ENCODE measurements around the gene ZCCHC14.
"Not testable (repeated sequence)": the region's sequence is repeated elsewhere in the genome, so short reads cannot be mapped to it uniquely, and the experiment has no call there.

The ZCCHC14 gene

DNA sequence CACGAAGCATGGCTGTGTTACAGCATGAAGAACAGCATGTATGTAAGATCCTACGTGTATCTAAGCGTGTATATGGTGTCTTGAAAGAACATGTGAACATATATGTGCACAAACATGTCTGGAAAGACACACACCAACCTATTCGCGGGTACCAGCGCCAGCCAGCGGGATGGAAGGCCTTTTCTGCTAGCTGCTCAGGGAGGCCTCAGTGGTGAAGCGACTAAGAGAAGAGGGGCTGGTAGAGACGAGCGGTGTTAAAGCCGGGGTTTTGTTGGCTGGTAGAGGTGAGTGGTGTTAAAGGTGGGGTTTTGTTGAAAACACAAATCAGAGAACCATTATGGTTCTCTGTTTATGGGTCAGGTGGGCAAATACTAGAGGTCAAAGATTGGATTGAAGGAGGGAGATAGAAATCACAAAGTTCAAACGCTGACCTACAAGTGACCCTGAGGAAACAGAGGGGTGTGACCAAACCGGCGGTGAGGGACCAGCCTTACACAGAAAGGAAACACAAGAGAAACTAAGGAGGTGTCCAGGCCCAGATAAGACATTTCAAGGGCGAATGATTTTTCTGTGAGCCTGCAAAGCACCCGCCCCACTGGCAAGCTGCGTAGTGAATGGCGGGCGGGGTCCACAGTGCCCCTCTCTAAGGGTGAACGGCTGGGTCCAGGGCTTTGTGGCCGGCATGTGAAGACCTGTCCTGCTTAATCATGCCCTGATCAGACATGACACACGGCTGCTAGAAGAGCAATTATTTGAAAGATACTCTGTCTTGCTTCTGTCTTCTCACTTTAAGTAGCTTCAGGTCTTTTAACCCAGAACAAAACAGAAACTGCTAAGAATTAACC lies 8.1 kb downstream of the ZCCHC14 start:
- Histone ChIP-seq H3K27me3 (replicated peaks; ENCODE audit: insufficient read depth, low read length) (no peaks in the 10 kb centered on the region), H3K9me3 (replicated peaks; ENCODE audit: insufficient read depth, low read length) (no peaks in the 10 kb centered on the region), H3K4me1 (ENCODE audit: low read length) (no peaks in the 10 kb centered on the region), H3K79me2 (ENCODE audit: low read length) (no peaks in the 10 kb centered on the region), H3K36me3 (replicated peaks; ENCODE audit: insufficient read depth, low read length) (no peaks in the 10 kb centered on the region), H3K27ac (ENCODE audit: low read length) (no peak overlapping the region), H3K9me2 (replicated peaks; ENCODE audit: insufficient read depth, low read length) (no peaks in the 10 kb centered on the region), H3K9ac (ENCODE audit: low read length) (no peak overlapping the region), H4K20me1 (ENCODE audit: insufficient read depth, low read length) (no peaks in the 10 kb centered on the region), H3F3A (ENCODE audit: insufficient read depth, low read length) (no peaks in the 10 kb centered on the region), H3K4me3 (ENCODE audit: low read length) (no peak overlapping the region), H3K4me2 (ENCODE audit: low read depth, low read length) (no peak overlapping the region), H2AFZ (ENCODE audit: low read length) (no peak overlapping the region)
- DNase-seq: no peak
- TF ChIP-seq EZH2 (optimal IDR thresholded peaks at IDR 0.05; ENCODE audit: low read depth, low read length) (no peak), CTCF (IDR thresholded peaks at IDR 0.05; ENCODE audit: low read length) (no peak), EZH2phosphoT487 (IDR thresholded peaks at IDR 0.05; ENCODE audit: low read length) (no peak)

GRCh38 chr16:87483481-87483880 lies 9.3 kb downstream of the ZCCHC14 start:
- Histone ChIP-seq H3K36me3 (replicated peaks; ENCODE audit: insufficient read depth, low read length) (no peaks in the 10 kb centered on the region), H3K79me2 (ENCODE audit: low read length) (no peaks in the 10 kb centered on the region), H3K27ac (ENCODE audit: low read length) (no peak overlapping the region), H3K9me3 (replicated peaks; ENCODE audit: insufficient read depth, low read length) (no peaks in the 10 kb centered on the region), H4K20me1 (ENCODE audit: insufficient read depth, low read length) (no peaks in the 10 kb centered on the region), H3K4me3 (ENCODE audit: low read length) (no peak overlapping the region), H3K9me2 (replicated peaks; ENCODE audit: insufficient read depth, low read length) (no peaks in the 10 kb centered on the region), H2AFZ (ENCODE audit: low read length) (no peak overlapping the region), H3K27me3 (replicated peaks; ENCODE audit: insufficient read depth, low read length) (no peaks in the 10 kb centered on the region), H3F3A (ENCODE audit: insufficient read depth, low read length) (no peaks in the 10 kb centered on the region), H3K4me1 (ENCODE audit: low read length) (no peaks in the 10 kb centered on the region), H3K4me2 (ENCODE audit: low read depth, low read length) (no peak overlapping the region), H3K9ac (ENCODE audit: low read length) (no peak overlapping the region)
- TF ChIP-seq EZH2phosphoT487 (IDR thresholded peaks at IDR 0.05; ENCODE audit: low read length) (no peak), CTCF (IDR thresholded peaks at IDR 0.05; ENCODE audit: low read length) (no peak), EZH2 (optimal IDR thresholded peaks at IDR 0.05; ENCODE audit: low read depth, low read length) (no peak)
- DNase-seq: no peak

DNA sequence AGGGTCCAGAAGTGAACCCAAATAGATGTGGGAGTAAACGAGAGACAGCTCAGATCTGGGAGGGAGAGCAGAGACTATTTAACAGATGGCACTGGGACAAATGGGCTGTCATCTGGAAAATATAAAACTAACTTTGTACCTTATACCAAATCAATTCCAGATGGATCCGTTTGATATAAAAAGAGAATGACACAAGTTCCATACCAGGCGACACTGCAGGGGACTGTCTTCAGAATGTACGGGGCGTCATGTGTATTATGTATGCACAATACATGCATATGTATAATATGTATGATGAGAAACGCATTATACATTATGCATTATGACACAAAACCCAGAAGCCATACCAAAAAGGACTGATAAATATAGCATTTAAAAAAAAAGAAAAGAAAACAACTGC lies 10.2 kb downstream of the ZCCHC14 start:
- H3K36me3 ChIP-seq (replicated peaks; ENCODE audit: insufficient read depth, low read length); H3K4me3 ChIP-seq (ENCODE audit: low read length); H3K79me2 ChIP-seq (ENCODE audit: low read length); H3K9ac ChIP-seq (ENCODE audit: low read length); H3F3A ChIP-seq (ENCODE audit: insufficient read depth, low read length); H3K27me3 ChIP-seq (replicated peaks; ENCODE audit: insufficient read depth, low read length); H3K9me2 ChIP-seq (replicated peaks; ENCODE audit: insufficient read depth, low read length); H3K4me1 ChIP-seq (ENCODE audit: low read length); H3K27ac ChIP-seq (ENCODE audit: low read length); H2AFZ ChIP-seq (ENCODE audit: low read length); H3K9me3 ChIP-seq (replicated peaks; ENCODE audit: insufficient read depth, low read length); DNase-seq; H3K4me2 ChIP-seq (ENCODE audit: low read depth, low read length); H4K20me1 ChIP-seq (ENCODE audit: insufficient read depth, low read length): not testable (repeated sequence)

DNA sequence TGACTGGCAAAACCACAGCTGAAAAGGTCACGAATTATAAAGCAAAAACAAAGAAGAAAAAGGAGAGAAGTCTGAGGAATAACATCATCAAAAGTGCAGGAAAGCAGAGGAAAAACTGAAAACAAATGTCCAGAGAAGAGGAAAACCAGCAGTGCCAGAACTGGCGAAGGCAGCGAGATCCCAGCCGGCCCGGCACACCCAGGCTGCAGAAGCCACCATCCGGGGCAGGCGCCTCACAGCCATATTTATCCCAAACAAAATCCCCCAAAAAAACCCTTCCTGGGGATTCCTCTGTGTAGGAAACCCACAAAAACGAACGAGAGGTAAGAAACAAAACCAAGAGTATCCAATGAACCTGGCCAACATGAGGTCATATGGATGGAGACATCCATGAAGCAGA lies 10.6 kb downstream of the ZCCHC14 start:
- DNase-seq: no peak
- Histone ChIP-seq H3K4me3 (ENCODE audit: low read length) (no peak overlapping the region), H2AFZ (ENCODE audit: low read length) (no peak overlapping the region), H4K20me1 (ENCODE audit: insufficient read depth, low read length) (no peaks in the 10 kb centered on the region), H3K4me2 (ENCODE audit: low read depth, low read length) (no peak overlapping the region), H3K27me3 (replicated peaks; ENCODE audit: insufficient read depth, low read length) (no peaks in the 10 kb centered on the region), H3K36me3 (replicated peaks; ENCODE audit: insufficient read depth, low read length) (no peaks in the 10 kb centered on the region), H3K9me2 (replicated peaks; ENCODE audit: insufficient read depth, low read length) (no peaks in the 10 kb centered on the region), H3F3A (ENCODE audit: insufficient read depth, low read length) (no peaks in the 10 kb centered on the region), H3K79me2 (ENCODE audit: low read length) (no peaks in the 10 kb centered on the region), H3K9me3 (replicated peaks; ENCODE audit: insufficient read depth, low read length) (no peaks in the 10 kb centered on the region), H3K27ac (ENCODE audit: low read length) (no peak overlapping the region), H3K9ac (ENCODE audit: low read length) (no peak overlapping the region), H3K4me1 (ENCODE audit: low read length) (no peaks in the 10 kb centered on the region)
- TF ChIP-seq EZH2 (optimal IDR thresholded peaks at IDR 0.05; ENCODE audit: low read depth, low read length): no peak
- no peak for TF ChIP-seq CTCF (IDR thresholded peaks at IDR 0.05; ENCODE audit: low read length)
- no peak for TF ChIP-seq EZH2phosphoT487 (IDR thresholded peaks at IDR 0.05; ENCODE audit: low read length)

DNA sequence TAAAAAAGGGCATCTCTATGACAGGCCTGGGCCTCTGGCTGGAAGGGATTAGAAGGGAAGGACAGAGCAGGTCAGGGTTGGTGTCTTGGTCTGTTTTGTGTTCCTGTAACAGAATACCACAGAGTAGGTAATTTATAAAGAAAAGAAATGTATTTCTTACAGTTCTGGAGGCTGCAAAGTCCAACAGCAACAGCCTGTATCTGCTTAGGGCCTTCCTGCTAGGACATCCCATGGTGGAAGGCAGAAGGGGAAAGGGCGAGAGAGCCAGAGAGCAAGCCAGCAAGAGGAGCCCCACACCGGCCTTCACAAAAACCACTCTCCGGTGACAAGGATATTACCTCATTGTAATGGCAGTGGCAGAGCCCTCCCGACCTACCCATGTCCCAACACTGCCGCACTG lies 11.1 kb downstream of the ZCCHC14 start:
- H3K36me3 ChIP-seq (replicated peaks; ENCODE audit: insufficient read depth, low read length); DNase-seq; H3F3A ChIP-seq (ENCODE audit: insufficient read depth, low read length); H2AFZ ChIP-seq (ENCODE audit: low read length); H3K9me2 ChIP-seq (replicated peaks; ENCODE audit: insufficient read depth, low read length); H3K9ac ChIP-seq (ENCODE audit: low read length); H3K27ac ChIP-seq (ENCODE audit: low read length); H3K4me3 ChIP-seq (ENCODE audit: low read length); H3K79me2 ChIP-seq (ENCODE audit: low read length); H3K27me3 ChIP-seq (replicated peaks; ENCODE audit: insufficient read depth, low read length); H3K4me1 ChIP-seq (ENCODE audit: low read length); H4K20me1 ChIP-seq (ENCODE audit: insufficient read depth, low read length); H3K9me3 ChIP-seq (replicated peaks; ENCODE audit: insufficient read depth, low read length); H3K4me2 ChIP-seq (ENCODE audit: low read depth, low read length): not testable (repeated sequence)
